Mucosa of stomach (tissue), 1 donor: ENCODE results near the gene SCTR.
A peak's percentile ranks its signal among the peaks of the same experiment; 100 is the strongest.

ENCODE experiments used
- H3K27me3 ChIP-seq: one replicate; pipeline ENCODE4 v1.7.0; 2013; ENCODE audit warnings: mild to moderate bottlenecking, low read length; ENCODE audit not compliant: control insufficient read depth, insufficient read depth
- H3K36me3 ChIP-seq: one replicate; pipeline ENCODE4 v1.7.0; 2013; ENCODE audit warnings: low read length; ENCODE audit not compliant: control insufficient read depth, insufficient read depth
- H3K4me1 ChIP-seq: one replicate; pipeline ENCODE4 v1.7.0; 2013; ENCODE audit warnings: mild to moderate bottlenecking, low read length; ENCODE audit not compliant: control insufficient read depth, insufficient read depth
- H3K4me3 ChIP-seq: one replicate; pipeline ENCODE4 v1.7.0; 2013; ENCODE audit warnings: low read length
- H3K9ac ChIP-seq: one replicate; pipeline ENCODE4 v1.7.0; 2013; ENCODE audit warnings: mild to moderate bottlenecking, low read length, moderate library complexity
- H3K9me3 ChIP-seq: one replicate; pipeline ENCODE4 v1.7.0; 2013; ENCODE audit warnings: mild to moderate bottlenecking, low read length, moderate library complexity; ENCODE audit not compliant: control insufficient read depth
- donor health status: Pancreatic carcinoma.

Gene SCTR

GRCh38 chr2:119491776-119492525 lies 32.3 kb downstream of the SCTR start:
- Histone ChIP-seq H3K4me1 (peaks cover 48% of the 10 kb centered on the region), H3K36me3 (no peaks in the 10 kb centered on the region), H3K9ac (no peak overlapping the region), H3K27me3 (no peaks in the 10 kb centered on the region), H3K4me3 (no peak overlapping the region), H3K9me3 (no peaks in the 10 kb centered on the region)

- no peak overlapping the region for H3K9ac ChIP-seq
- no peaks in the 10 kb centered on the region for H3K36me3 ChIP-seq
- H3K4me3 ChIP-seq = no peak overlapping the region
- no peaks in the 10 kb centered on the region for H3K9me3 ChIP-seq
- no peaks in the 10 kb centered on the region for H3K27me3 ChIP-seq
- H3K4me1 ChIP-seq = peaks cover 54% of the 10 kb centered on the region
Measured at GRCh38 chr2:119490653-119491195, 33.6 kb downstream of the SCTR start.

DNA sequence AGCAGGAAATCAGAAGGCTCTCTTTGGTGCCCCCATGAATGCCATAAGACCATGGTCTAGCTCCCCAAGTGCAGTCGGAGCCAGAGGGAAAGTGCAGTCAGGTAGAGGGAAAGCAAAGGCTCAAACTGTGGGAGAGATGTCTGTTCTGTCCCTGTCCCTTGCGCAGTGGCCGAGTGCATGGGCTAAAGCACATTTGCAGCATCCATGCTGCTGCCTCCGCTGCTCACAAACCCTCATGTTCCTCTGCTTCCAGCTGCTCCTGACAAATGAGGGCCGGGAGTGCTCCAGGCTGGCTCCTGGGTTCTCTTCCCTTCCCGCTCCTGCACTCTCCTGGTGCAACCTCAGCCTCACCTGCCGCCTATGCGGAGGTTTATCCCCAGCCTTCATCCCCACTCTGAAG lies 34.2 kb downstream of the SCTR start:
- Histone ChIP-seq H3K9ac (no peak overlapping the region), H3K4me1 (peaks cover 54% of the 10 kb centered on the region)

GRCh38 chr2:119489232-119489952 lies 34.9 kb downstream of the SCTR start:
- Histone ChIP-seq H3K4me1 (peaks cover 54% of the 10 kb centered on the region), H3K36me3 (no peaks in the 10 kb centered on the region), H3K9ac (no peak overlapping the region), H3K4me3 (no peak overlapping the region), H3K9me3 (no peaks in the 10 kb centered on the region), H3K27me3 (no peaks in the 10 kb centered on the region)

More for the DNA sequence above, 34.2 kb downstream of the SCTR start:
- Histone ChIP-seq H3K9me3 (no peaks in the 10 kb centered on the region), H3K4me3 (no peak overlapping the region), H3K27me3 (no peaks in the 10 kb centered on the region), H3K36me3 (no peaks in the 10 kb centered on the region)

DNA sequence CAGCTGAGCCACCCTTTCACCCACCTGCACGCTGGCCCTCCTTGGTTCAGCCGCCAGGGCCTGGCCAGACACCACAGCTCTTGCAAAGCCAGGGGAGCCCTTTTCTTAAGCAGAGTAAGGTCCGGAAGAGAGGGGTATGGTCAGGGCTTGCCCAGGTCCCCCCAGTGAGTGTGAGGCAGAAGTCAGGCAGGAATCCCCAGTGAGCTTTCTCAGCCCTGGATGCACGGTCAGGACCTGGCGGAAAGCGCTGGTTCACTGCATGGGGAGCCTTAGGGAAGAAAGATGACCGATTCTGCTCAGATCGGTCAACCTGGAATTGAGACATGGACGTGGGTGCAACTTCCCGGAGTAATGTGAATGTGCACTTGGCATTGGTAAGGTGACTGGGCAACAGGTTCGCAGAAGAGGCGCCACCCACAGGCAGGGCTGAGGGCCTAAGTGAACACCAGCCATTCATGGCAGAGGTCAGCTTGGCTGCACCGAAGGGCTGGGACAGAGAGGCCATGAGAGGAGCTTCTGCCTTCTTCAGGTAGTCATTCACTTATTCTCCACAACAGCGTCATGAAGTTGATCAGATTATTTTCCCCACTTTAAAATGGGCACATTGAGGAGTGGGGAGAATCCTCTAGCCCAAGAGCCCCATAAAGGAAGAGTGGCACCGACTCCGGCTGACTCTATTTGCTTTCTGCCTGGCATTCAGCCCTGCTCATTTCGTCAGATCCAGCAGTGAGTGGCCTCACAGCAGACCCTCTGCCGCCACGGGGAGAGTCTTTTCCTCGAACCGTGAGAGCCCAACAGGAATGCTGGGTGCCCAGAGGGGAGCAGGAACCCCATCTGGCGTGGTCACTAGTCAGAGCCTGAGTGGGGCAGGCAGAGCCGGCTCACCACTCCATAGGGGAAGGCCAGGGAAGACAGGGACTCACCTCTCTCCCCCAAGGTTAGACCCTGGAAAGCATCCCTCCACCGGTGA lies 35.8 kb downstream of the SCTR start:
- H3K36me3 ChIP-seq = no peaks in the 10 kb centered on the region
- H3K9me3 ChIP-seq = no peaks in the 10 kb centered on the region
- peak overlapping the region; percentile 40 for H3K9ac ChIP-seq
- H3K4me3 ChIP-seq = no peak overlapping the region
- H3K4me1 ChIP-seq = peaks cover 54% of the 10 kb centered on the region
- H3K27me3 ChIP-seq = no peaks in the 10 kb centered on the region

GRCh38 chr2:119487434-119488244 lies 36.6 kb downstream of the SCTR start:
- H3K27me3 ChIP-seq = no peaks in the 10 kb centered on the region
- H3K9me3 ChIP-seq = no peaks in the 10 kb centered on the region
- H3K36me3 ChIP-seq = no peaks in the 10 kb centered on the region
- H3K4me1 ChIP-seq = peaks cover 54% of the 10 kb centered on the region
- H3K4me3 ChIP-seq = no peak overlapping the region
- peak overlapping the region; percentile 40 for H3K9ac ChIP-seq

GRCh38 chr2:119486886-119487285 lies 37.4 kb downstream of the SCTR start:
- Histone ChIP-seq H3K4me3 (no peak overlapping the region), H3K27me3 (no peaks in the 10 kb centered on the region), H3K4me1 (peaks cover 51% of the 10 kb centered on the region), H3K9me3 (no peaks in the 10 kb centered on the region), H3K36me3 (no peaks in the 10 kb centered on the region), H3K9ac (peak overlapping the region; percentile 25)

- Histone ChIP-seq H3K27me3 (no peaks in the 10 kb centered on the region), H3K4me1 (peaks cover 53% of the 10 kb centered on the region), H3K9ac (peak overlapping the region; percentile 25), H3K4me3 (no peak overlapping the region), H3K36me3 (no peaks in the 10 kb centered on the region), H3K9me3 (no peaks in the 10 kb centered on the region)
Measured at GRCh38 chr2:119486196-119486827, 38.0 kb downstream of the SCTR start.

GRCh38 chr2:119485336-119486110 lies 38.8 kb downstream of the SCTR start:
- Histone ChIP-seq H3K9me3 (no peaks in the 10 kb centered on the region), H3K4me3 (no peak overlapping the region), H3K9ac (no peak overlapping the region), H3K4me1 (peaks cover 54% of the 10 kb centered on the region), H3K36me3 (no peaks in the 10 kb centered on the region), H3K27me3 (no peaks in the 10 kb centered on the region)

GRCh38 chr2:119484834-119485233 lies 39.4 kb downstream of the SCTR start:
- H3K36me3 ChIP-seq = no peaks in the 10 kb centered on the region
- H3K27me3 ChIP-seq = no peaks in the 10 kb centered on the region
- H3K9me3 ChIP-seq = no peaks in the 10 kb centered on the region
- peaks cover 50% of the 10 kb centered on the region for H3K4me1 ChIP-seq
- no peak overlapping the region for H3K9ac ChIP-seq
- no peak overlapping the region for H3K4me3 ChIP-seq
